Measurements from ENCODE around the gene NAA38. TPM values are rescaled to one million over a fixed set of nuclear protein-coding genes. Genes with fewer than 3 reads are reported as not detected.

The NAA38 gene
- total RNA-seq, 2 donors from 2014 or later, result 77.1 to 85.0 TPM

DNA sequence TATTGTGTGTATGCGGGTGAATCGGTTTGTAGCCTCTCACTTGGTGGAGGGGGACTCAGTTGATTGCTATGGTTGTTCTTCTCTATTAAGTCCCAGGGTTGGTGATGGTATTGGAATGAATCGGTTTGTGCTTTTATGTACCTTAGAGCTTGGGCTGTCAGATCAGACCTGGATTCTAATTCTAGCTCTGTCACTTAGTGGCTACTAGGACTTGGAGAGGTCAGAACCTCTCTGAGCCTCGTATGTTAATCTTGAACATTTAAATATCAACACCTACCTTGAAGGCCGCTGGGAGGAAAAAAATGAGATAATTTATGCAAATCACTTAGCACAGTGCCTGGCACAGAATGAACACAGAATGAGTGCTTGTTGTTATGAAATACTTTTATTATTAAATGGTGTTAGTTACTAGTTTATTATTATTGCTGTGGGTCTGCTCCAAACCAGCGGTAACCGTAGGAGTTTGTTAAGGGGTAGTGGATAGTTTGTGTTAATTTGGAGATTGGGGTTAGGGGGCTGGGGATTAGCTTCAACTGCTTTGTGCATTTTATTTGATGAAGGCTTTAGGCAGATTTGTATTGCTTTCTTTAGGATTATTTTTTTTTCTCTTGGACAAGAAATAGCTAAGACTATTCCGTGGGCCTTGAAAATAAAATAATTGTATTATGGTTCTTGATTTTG lies 19.8 kb downstream of the NAA38 start:
- peak overlapping the region; percentile 21 to 76 for H3K4me3 ChIP-seq
- H3K27me3 ChIP-seq, result no peaks in the 10 kb centered on the region
- TF ChIP-seq, protein P1, sequence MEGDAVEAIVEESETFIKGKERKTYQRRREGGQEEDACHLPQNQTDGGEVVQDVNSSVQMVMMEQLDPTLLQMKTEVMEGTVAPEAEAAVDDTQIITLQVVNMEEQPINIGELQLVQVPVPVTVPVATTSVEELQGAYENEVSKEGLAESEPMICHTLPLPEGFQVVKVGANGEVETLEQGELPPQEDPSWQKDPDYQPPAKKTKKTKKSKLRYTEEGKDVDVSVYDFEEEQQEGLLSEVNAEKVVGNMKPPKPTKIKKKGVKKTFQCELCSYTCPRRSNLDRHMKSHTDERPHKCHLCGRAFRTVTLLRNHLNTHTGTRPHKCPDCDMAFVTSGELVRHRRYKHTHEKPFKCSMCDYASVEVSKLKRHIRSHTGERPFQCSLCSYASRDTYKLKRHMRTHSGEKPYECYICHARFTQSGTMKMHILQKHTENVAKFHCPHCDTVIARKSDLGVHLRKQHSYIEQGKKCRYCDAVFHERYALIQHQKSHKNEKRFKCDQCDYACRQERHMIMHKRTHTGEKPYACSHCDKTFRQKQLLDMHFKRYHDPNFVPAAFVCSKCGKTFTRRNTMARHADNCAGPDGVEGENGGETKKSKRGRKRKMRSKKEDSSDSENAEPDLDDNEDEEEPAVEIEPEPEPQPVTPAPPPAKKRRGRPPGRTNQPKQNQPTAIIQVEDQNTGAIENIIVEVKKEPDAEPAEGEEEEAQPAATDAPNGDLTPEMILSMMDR (IDR thresholded peaks at IDR 0.05), result no peak
- H3K4me1 ChIP-seq, result peaks cover 0 to 67% of the 10 kb centered on the region in 2 donors
- peak overlapping the region; percentile 99 to 100 for H3K27ac ChIP-seq
- DNase-seq (ENCODE audit: low spot score), result no peak
- H3K9me3 ChIP-seq, result no peaks in the 10 kb centered on the region
- H3K36me3 ChIP-seq, result no peaks in the 10 kb centered on the region

DNA sequence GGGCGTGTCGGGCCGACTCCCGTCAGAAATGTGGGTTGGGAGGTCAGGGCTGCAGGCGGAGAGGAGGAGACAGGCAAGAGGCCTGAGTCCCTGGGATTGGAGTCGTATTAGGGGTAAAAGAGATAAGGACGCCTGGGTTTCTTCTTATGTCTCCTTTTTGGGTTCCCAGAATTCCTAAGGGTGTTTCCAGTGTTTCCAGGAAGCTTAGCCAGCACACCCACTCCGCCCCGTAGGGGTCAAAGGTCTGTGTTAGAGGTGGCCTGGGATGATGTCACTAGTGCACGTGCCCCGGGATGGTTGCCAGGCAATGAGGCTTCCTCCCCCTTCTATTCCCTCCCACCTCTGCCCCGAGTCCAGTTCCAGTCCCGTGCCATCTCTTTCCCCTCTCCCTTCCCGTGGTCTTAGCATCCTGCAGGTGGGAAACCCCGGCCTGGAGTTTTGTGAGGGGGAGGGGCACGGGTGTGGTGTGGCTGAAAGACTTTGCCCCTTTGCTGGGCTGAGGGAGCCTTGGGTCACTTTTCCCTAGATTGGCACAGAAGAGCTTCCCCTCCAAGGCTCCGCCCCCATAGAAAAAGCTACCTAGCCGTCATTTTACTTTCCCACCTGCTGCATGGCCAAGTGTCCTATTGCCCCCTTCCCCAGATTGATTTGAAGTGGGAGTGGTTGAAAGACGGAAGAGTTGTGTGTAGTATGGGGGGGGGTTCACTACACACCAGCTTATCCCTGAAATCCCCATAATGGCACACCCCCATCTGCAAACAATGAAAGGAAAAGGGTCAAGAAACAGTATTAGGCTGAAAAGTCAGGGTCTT lies 20.6 kb downstream of the NAA38 start:
- no peaks in the 10 kb centered on the region for H3K9me3 ChIP-seq
- TF ChIP-seq, protein P1 (IDR thresholded peaks at IDR 0.05), result no peak

DNA sequence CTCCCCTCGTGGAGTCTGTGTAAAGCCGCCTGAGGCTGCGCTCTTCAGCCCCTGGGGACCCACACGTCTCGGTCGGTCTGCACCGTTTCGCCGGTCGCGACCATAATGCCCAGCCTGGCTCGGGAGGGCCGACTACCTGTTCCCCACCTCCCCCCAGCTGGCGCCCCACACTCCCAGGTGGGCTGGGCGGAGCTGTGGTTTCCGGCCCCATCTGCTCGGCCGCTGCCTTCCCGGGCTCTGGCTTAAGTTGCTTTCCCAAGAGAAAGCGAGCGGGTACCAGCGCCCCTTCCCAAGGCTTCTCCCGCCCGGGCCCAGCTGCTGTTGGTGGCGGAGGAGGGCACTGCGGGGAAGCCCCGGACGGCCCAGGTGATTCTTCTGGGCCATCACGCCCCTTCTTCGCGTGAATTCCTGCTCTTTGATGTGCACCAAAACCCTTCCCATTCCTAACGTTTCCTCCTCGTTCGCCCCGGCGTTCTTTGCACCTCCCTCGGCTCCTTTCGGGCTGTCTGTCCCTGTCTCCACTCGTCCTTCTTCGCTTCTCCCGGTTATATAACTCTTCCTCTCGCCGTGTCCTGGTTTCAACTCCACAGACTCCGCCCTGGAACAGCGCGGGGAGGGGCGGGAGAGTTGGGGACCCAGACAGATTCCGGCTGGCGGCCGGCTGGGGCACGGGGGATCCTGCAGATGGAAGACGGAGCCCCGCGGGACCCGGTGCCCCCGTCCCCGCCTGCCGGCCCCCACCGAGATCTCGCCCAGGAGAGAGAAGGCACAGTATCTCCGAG lies 21.4 kb downstream of the NAA38 start:
- no peak for DNase-seq (ENCODE audit: low spot score)
- peak overlapping the region; percentile 71 to 76 for H3K4me3 ChIP-seq
- no peaks in the 10 kb centered on the region for H3K36me3 ChIP-seq
- peak overlapping the region; percentile 99 to 100 for H3K27ac ChIP-seq
- TF ChIP-seq, protein P1 (IDR thresholded peaks at IDR 0.05), result no peak
- H3K9me3 ChIP-seq, result no peaks in the 10 kb centered on the region
- peaks cover 0 to 62% of the 10 kb centered on the region in 2 donors for H3K4me1 ChIP-seq
- no peaks in the 10 kb centered on the region for H3K27me3 ChIP-seq

More for the DNA sequence above, 20.6 kb downstream of the NAA38 start:
- no peaks in the 10 kb centered on the region for H3K27me3 ChIP-seq
- peak; percentile 95 for DNase-seq (ENCODE audit: low spot score)
- peak overlapping the region; percentile 99 to 100 for H3K27ac ChIP-seq
- peaks cover 0 to 67% of the 10 kb centered on the region in 2 donors for H3K4me1 ChIP-seq
- H3K4me3 ChIP-seq, result peak overlapping the region; percentile 71 to 76
- H3K36me3 ChIP-seq, result no peaks in the 10 kb centered on the region

DNA sequence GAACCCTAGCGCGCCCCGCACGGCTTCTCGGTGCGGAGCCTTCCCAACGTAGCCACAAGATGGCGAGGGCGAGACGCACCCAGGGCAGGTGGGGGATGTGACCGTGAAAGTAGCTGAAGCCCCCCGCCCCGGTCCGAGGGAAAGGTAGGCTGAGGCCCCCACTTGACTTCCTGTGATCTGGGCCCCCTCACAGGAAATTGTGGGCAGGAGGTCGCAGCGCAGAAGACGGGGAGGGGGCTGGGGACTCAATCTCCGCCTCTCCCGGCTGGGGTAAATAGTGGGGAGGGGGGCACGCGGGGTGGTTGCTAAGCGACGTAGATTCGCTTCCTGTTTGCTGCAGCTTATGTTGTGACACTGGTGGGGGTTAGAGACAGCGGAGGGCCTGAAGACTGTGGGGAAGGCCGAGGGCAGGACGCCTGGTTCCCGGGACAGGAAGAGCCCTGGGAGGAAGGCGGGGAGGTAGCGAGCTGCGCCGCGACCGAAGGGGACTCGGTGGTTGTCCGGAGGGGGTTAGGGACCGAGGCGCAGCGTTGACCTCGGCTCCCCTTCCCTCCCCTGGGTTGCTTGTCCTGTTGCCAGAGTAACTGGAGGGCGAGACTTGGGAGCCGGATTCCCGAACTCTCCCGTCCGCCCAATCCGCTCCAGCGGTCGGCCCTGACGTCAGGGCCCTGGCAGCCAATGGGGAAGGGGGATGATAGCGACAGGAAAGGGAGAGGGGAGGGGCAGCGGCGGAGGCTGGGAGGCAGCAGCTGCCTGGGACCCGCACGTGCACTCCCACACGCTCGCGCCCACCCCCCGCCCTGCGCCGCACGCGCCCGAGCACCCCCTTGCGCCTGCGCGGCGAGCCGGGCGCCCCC lies 22.2 kb downstream of the NAA38 start:
- Histone ChIP-seq H3K9me3 (no peaks in the 10 kb centered on the region), H3K4me1 (peaks cover 0 to 54% of the 10 kb centered on the region in 2 donors), H3K4me3 (peak overlapping the region; percentile 71 to 76), H3K36me3 (no peaks in the 10 kb centered on the region), H3K27ac (peak overlapping the region; percentile 99 to 100), H3K27me3 (no peaks in the 10 kb centered on the region)
- DNase-seq (ENCODE audit: low spot score), result peak; percentile 98
- TF ChIP-seq, protein P1 (IDR thresholded peaks at IDR 0.05), result peak; percentile 76 to 95

DNA sequence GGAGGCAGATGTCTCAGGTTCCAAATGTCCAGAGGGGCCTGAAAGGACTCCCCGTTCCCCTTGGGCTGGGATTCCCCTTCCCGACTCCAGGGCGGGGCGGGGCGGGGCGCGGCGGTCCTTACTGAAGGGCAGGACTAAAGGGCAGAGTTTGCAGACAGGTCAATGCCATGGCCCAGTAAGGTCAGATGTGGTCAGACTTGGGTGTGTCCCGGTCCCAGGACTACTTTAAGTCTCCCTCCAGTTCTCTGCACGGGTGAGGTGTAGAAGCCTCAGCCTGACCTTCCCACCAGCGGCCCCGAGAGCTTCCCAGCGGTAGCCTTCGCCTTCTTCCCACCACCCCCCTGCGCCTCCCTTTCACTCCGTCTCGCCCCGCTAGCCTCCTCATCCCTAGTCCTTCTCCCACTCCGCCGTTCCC lies 22.8 kb downstream of the NAA38 start:
- Histone ChIP-seq H3K27ac (peak overlapping the region; percentile 99 to 100), H3K27me3 (no peaks in the 10 kb centered on the region), H3K36me3 (no peaks in the 10 kb centered on the region), H3K9me3 (no peaks in the 10 kb centered on the region), H3K4me3 (peak overlapping the region; percentile 71 to 76), H3K4me1 (peaks cover 0 to 47% of the 10 kb centered on the region in 2 donors)
- no peak for DNase-seq (ENCODE audit: low spot score)
- TF ChIP-seq, protein P1 (IDR thresholded peaks at IDR 0.05), result no peak
